CD4-positive, CD25-positive, alpha-beta regulatory T cell (primary cell): ENCODE results near the gene B4GALNT2. TPM values are rescaled to one million over a fixed set of nuclear protein-coding genes. Genes with fewer than 3 reads are reported as not detected.
"Not testable (repeated sequence)": the region's sequence is repeated elsewhere in the genome, so short reads cannot be mapped to it uniquely, and the experiment has no call there.

ENCODE experiments used
- ATAC-seq, 2 donors: fragments of 150-1000 bp; cut with Tn5 transposase; one replicate each; pipeline ENCODE4 v1.10.0; 2021; ENCODE audit warnings: low read depth in 2 of 2, moderate number of reproducible peaks in 2 of 2, moderate library complexity in 1 of 2
- DNase-seq, 3 donors: peaks; one replicate each; pipeline versions ENCODE4 v3.0.0 to v3.0.0-alpha.2; 2012 to 2022; ENCODE audit warnings: mixed read lengths in 1 of 3
- H3K27ac ChIP-seq: one replicate; pipeline ENCODE4 v1.7.0; 2013; ENCODE audit warnings: mild to moderate bottlenecking, low read length; ENCODE audit not compliant: insufficient read depth, poor library complexity, severe bottlenecking
- H3K27me3 ChIP-seq: one replicate; pipeline ENCODE4 v1.7.0; 2013; ENCODE audit warnings: low read length; ENCODE audit not compliant: control insufficient read depth, insufficient read depth
- H3K36me3 ChIP-seq: one replicate; pipeline ENCODE4 v1.7.0; 2013; ENCODE audit warnings: mild to moderate bottlenecking, low read length, moderate library complexity; ENCODE audit not compliant: control insufficient read depth, insufficient read depth
- H3K4me1 ChIP-seq: 2 replicates; pipeline ENCODE4 v1.7.0; 2013; ENCODE audit warnings: mild to moderate bottlenecking, low read length; ENCODE audit not compliant: insufficient read depth, control insufficient read depth, poor library complexity, severe bottlenecking
- H3K4me3 ChIP-seq: one replicate; pipeline ENCODE4 v1.7.0; 2013; ENCODE audit warnings: low read depth, mild to moderate bottlenecking, low read length, moderate library complexity
- H3K9me3 ChIP-seq, 2 experiments: 1 replicate in 1 of 2; 2 replicates in 1 of 2; pipeline ENCODE4 v1.7.0; 2013; ENCODE audit warnings: low read length in 2 of 2, mild to moderate bottlenecking in 1 of 2, moderate library complexity in 1 of 2; ENCODE audit not compliant: control insufficient read depth in 2 of 2
- H3K27ac Mint-ChIP-seq, 3 donors: one replicate each; pipeline ENCODE4 v1.8.0; 2020 to 2022; ENCODE audit warnings: mild to moderate bottlenecking in 3 of 3, mixed read lengths in 3 of 3, moderate library complexity in 2 of 3
- H3K27me3 Mint-ChIP-seq: one replicate; pipeline ENCODE4 v1.8.0; 2022; ENCODE audit warnings: mild to moderate bottlenecking, mixed read lengths
- H3K36me3 Mint-ChIP-seq: one replicate; pipeline ENCODE4 v1.8.0; 2020; ENCODE audit warnings: mixed read lengths
- H3K4me1 Mint-ChIP-seq, 4 donors: one replicate each; pipeline ENCODE4 v1.8.0; 2020 to 2022; ENCODE audit warnings: mixed read lengths in 4 of 4, mild to moderate bottlenecking in 1 of 4
- H3K4me3 Mint-ChIP-seq, 4 donors: one replicate each; pipeline ENCODE4 v1.8.0; 2020 to 2022; ENCODE audit warnings: mild to moderate bottlenecking in 4 of 4, mixed read lengths in 4 of 4, moderate library complexity in 3 of 4
- H3K9me3 Mint-ChIP-seq, 7 donors: one replicate each; pipeline ENCODE4 v1.8.0; 2020 to 2022; ENCODE audit warnings: mixed read lengths in 7 of 7, mild to moderate bottlenecking in 3 of 7, moderate library complexity in 2 of 7
- polyA plus RNA-seq, 4 donors: library from polyadenylated mRNA; unstranded; fragments of 300-500 nt; fragmentation: Illumina TruSeq; gene quantifications; one replicate each; pipeline ENCODE4 v1.2.3, GENCODE V29; 2021
- total RNA-seq: library from RNA; stranded (reverse); gene quantifications from one replicate; pipeline ENCODE4 v1.2.3, GENCODE V29; 2022

Gene B4GALNT2
- total and polyA plus RNA-seq, 5 donors from 2014 or later: not detected

DNA sequence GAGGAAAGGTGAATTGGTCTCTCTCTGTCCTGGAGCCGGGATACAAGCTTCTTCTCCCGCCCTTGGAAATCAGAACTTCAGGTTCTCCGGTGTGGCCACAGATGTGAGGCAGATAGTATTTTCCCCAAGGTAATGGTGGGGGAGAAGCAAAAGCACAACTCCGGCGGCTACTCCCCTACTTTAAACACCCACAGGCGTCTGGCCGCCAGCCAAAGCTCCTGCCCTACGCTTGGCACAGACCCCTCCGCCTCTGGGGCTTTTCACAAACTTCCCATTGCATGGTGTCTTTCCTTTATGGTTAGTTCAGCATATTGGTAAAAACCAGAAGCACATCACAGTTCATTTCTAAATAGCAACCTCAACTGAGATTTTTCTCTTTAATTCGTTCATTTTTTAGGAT is 39.4 kb upstream of the B4GALNT2 start:
- Histone ChIP-seq H3K4me3 (no peak overlapping the region), H3K27me3 (peaks cover 3% of the 10 kb centered on the region), H3K4me1 (no peaks in the 10 kb centered on the region), H3K9me3 (no peaks in the 10 kb centered on the region), H3K27ac (no peak overlapping the region), H3K36me3 (no peaks in the 10 kb centered on the region)
- H3K27me3 Mint-ChIP-seq: peaks cover 24% of the 10 kb centered on the region
- no peaks in the 10 kb centered on the region for H3K36me3 Mint-ChIP-seq
- DNase-seq: no peak
- H3K9me3 Mint-ChIP-seq: peaks cover 0 to 3% (median 0%) of the 10 kb centered on the region in 7 donors
- H3K4me1 Mint-ChIP-seq: no peaks in the 10 kb centered on the region
- no peak overlapping the region for H3K27ac Mint-ChIP-seq
- ATAC-seq: no peak
- no peak overlapping the region for H3K4me3 Mint-ChIP-seq

DNA sequence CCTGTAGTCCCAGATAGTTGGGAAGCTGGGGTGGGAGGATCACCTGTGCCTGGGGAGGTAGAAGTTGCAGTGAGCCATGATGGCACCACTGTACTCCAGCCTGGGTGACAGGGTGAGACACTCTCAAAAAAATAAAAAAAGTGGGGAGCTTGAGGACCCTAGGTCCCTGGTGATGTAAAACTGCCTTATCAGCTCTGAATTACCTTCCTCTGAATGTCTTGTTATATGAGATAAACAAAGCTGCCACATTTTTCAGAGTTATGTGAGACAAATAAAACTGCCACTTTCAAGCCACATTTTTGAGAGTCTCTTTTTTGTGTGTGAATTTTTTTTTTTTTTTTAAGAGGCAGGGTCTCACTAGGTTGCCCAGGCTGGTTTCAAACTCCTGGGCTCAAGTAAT is 32.0 kb upstream of the B4GALNT2 start:
- ATAC-seq (no peak), DNase-seq (no peak)
- no peaks in the 10 kb centered on the region for H3K27me3 ChIP-seq
- H3K27ac ChIP-seq: no peak overlapping the region
- H3K9me3 Mint-ChIP-seq: no peaks in the 10 kb centered on the region
- no peak overlapping the region for H3K4me3 ChIP-seq
- no peaks in the 10 kb centered on the region for H3K9me3 ChIP-seq
- H3K27ac Mint-ChIP-seq: no peak overlapping the region
- H3K4me1 ChIP-seq: no peaks in the 10 kb centered on the region
- no peaks in the 10 kb centered on the region for H3K36me3 Mint-ChIP-seq
- H3K36me3 ChIP-seq: no peaks in the 10 kb centered on the region
- H3K4me3 Mint-ChIP-seq: no peak overlapping the region
- no peaks in the 10 kb centered on the region for H3K4me1 Mint-ChIP-seq
- peaks cover 19% of the 10 kb centered on the region for H3K27me3 Mint-ChIP-seq

DNA sequence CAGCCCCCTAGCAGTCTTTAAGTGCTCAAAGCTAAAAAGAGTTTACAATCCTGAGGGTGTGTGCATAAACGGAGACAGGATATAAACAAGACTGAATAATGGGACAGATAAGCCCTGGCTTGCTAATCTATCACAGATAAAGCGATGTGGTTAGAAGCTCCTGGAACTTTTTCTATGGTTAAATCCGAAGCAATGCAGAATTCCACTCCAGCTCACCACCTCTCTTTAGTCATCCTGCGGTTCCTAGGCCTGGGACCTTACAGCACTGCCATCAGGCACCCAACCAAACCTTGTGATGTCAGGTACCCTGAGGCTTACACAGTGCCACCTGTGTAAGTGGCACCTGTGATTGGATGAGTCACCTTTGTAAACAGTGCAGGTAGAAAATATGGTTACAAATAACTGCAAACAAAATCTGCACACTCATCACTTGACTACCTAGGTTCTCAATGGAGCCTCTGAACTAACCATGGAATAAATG is 31.5 kb upstream of the B4GALNT2 start:
- Mint-ChIP-seq H3K27ac (peak overlapping the region in 1 of 3 donors; percentile 44), H3K4me1 (no peaks in the 10 kb centered on the region), H3K9me3 (no peaks in the 10 kb centered on the region), H3K27me3 (peaks cover 15% of the 10 kb centered on the region), H3K4me3 (no peak overlapping the region), H3K36me3 (no peaks in the 10 kb centered on the region)
- no peaks in the 10 kb centered on the region for H3K36me3 ChIP-seq
- DNase-seq (no peak), ATAC-seq (no peak)
- H3K9me3 ChIP-seq: no peaks in the 10 kb centered on the region
- H3K4me1 ChIP-seq: no peaks in the 10 kb centered on the region
- no peak overlapping the region for H3K4me3 ChIP-seq
- H3K27me3 ChIP-seq: no peaks in the 10 kb centered on the region
- no peak overlapping the region for H3K27ac ChIP-seq

DNA sequence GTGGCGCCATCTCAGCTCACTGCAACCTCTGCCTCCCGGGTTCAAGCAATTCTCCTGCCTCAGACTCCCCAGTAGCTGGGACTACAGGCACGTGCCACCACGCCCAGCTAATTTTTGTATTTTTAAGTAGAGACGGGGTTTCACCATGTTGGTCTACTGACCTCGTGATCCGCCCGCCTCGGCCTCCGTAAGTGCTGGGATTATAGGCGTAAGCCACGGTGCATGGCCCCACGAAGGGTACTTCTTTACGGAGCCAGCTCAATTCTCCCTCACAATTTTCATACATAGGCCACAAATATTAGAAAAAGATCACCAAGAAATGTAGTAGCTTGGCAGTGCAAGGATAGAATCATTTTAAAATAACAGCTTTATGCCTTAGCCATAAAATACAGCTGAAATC is 29.2 kb upstream of the B4GALNT2 start:
- ATAC-seq, H3K4me3 ChIP-seq, H3K9me3 Mint-ChIP-seq, H3K27me3 ChIP-seq, H3K9me3 ChIP-seq, H3K4me1 ChIP-seq, H3K4me1 Mint-ChIP-seq, H3K36me3 ChIP-seq, H3K27ac ChIP-seq, H3K4me3 Mint-ChIP-seq, H3K36me3 Mint-ChIP-seq, H3K27ac Mint-ChIP-seq, DNase-seq: not testable (repeated sequence)
- H3K27me3 Mint-ChIP-seq: peaks cover 18% of the 10 kb centered on the region

DNA sequence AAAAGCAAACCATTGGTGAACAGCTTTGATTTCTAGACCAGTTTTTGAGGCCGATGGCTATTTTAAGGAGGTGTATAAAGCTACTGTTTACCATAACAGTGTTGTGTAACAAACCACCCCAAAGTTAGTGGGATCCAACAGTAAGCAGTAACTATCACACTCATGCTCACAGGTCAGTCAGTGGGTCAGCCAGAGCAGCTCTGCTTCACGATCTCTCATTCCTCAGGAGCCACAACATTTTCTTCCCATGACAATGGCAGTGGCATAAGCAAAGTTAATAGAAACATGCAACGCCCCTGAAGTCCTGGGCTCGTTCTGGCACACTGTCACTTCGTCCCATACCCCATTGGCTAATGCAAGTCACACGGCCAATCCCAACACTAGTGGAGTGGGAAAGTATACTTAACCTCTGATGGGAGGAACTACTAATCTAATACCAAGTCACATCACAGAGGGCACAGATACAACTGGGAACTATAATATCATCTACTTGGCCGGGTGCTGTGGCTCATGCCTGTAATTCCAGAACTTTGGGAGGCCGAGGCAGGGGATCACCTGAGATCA is 28.0 kb upstream of the B4GALNT2 start:
- no peak overlapping the region for H3K4me3 ChIP-seq
- no peaks in the 10 kb centered on the region for H3K9me3 ChIP-seq
- no peak for ATAC-seq
- no peak overlapping the region for H3K27ac Mint-ChIP-seq
- H3K36me3 ChIP-seq: no peaks in the 10 kb centered on the region
- DNase-seq: no peak
- H3K27me3 Mint-ChIP-seq: peaks cover 19% of the 10 kb centered on the region
- H3K4me1 ChIP-seq: no peaks in the 10 kb centered on the region
- H3K4me3 Mint-ChIP-seq: no peak overlapping the region
- H3K36me3 Mint-ChIP-seq: no peaks in the 10 kb centered on the region
- no peaks in the 10 kb centered on the region for H3K9me3 Mint-ChIP-seq
- no peak overlapping the region for H3K27ac ChIP-seq
- H3K4me1 Mint-ChIP-seq: peaks cover 0 to 4% (median 0%) of the 10 kb centered on the region in 4 donors
- no peaks in the 10 kb centered on the region for H3K27me3 ChIP-seq

DNA sequence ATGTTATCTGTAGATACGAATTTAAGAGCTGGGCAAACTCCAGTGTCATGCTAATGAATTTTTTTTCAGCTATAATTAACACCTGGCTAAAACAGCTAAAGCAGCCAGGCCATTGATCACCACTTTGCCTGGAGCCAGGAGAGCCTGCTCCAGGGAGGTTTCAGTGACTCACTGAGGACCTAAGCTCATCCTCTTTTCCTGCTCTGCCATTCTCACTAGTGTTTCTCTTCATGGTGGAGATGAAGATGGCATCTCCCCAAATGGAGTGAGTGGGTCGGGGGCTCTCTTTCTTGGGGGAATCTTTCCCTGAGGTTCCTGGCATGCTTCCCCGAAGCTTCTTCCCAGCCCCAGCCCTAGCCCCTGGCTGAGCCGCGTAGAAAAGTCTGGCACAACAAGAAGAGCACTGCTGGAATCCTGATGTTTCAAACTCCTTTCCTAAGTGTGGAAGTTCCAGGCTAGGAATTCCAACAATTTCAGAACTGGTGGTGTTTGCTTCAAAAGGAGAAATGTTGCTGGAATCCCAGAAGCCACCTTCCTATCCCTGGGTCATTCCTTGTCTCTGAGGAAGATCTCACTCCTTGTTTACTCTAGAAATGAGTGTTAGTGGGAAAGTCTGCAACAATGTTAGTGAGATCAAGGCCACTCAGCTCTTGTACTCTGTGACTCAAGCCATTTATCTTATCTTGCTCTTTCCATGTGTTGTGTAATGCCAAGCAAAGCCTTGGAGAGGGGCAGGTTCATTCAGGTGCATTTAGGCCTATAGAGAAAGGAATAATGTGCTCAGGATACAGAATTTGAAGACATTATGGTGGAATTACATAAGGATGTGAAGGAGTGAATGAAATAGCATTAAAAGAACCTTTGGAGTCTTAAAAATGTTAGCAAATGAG is 26.0 kb upstream of the B4GALNT2 start:
- Histone ChIP-seq H3K4me1 (no peaks in the 10 kb centered on the region), H3K27me3 (peaks cover 3% of the 10 kb centered on the region), H3K27ac (no peak overlapping the region), H3K36me3 (no peaks in the 10 kb centered on the region), H3K9me3 (no peaks in the 10 kb centered on the region), H3K4me3 (no peak overlapping the region)
- ATAC-seq (no peak), DNase-seq (no peak)
- Mint-ChIP-seq H3K36me3 (no peaks in the 10 kb centered on the region), H3K4me3 (no peak overlapping the region), H3K9me3 (no peaks in the 10 kb centered on the region), H3K4me1 (peaks cover 0 to 4% (median 0%) of the 10 kb centered on the region in 4 donors), H3K27ac (no peak overlapping the region), H3K27me3 (peaks cover 23% of the 10 kb centered on the region)

DNA sequence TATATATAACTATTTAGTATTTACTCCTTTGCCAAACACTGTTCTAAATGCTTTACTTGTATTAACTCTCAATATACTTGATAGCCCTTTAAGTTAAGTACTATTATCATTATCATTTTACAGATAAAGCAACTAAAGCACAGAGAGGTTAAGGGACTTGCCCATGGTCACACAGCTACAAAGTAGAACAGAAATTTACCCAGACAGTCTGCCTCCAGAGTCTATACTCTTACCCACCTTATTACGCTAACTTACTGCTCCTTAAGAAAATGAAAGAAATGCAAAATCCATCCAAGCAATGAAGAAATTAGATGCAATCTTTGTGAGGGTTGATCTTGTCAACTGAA is 25.4 kb upstream of the B4GALNT2 start:
- H3K9me3 Mint-ChIP-seq: no peaks in the 10 kb centered on the region
- H3K27ac ChIP-seq: no peak overlapping the region
- H3K4me3 ChIP-seq: no peak overlapping the region
- peaks cover 3% of the 10 kb centered on the region for H3K27me3 ChIP-seq
- peaks cover 0 to 4% (median 0%) of the 10 kb centered on the region in 4 donors for H3K4me1 Mint-ChIP-seq
- H3K27me3 Mint-ChIP-seq: peaks cover 27% of the 10 kb centered on the region
- DNase-seq: no peak
- H3K36me3 Mint-ChIP-seq: no peaks in the 10 kb centered on the region
- no peak for ATAC-seq
- no peaks in the 10 kb centered on the region for H3K4me1 ChIP-seq
- peak overlapping the region in 1 of 4 donors; percentile 4 for H3K4me3 Mint-ChIP-seq
- H3K27ac Mint-ChIP-seq: no peak overlapping the region
- H3K9me3 ChIP-seq: no peaks in the 10 kb centered on the region
- no peaks in the 10 kb centered on the region for H3K36me3 ChIP-seq

DNA sequence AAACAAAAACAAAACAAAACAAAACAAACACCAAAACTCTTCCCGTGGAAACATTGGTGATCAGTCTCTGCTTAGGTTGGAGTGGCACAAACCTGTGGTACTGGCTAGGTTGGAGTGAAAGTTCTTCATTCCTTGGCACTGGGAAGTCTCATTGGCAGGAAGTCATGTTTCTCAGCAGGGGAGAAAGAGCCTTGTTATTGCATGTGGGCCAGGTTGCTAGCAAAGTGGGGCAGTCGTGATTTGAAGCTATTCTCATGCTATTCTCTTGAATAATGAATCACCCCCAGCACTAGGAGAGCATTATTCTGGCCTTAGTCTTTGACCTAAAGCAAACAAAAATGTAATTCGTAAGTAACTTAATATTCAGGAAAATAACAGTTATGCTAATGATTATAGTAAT is 24.3 kb upstream of the B4GALNT2 start:
- H3K27me3 ChIP-seq: peaks cover 3% of the 10 kb centered on the region
- H3K4me3 ChIP-seq: no peak overlapping the region
- no peaks in the 10 kb centered on the region for H3K36me3 ChIP-seq
- peaks cover 0 to 4% (median 0%) of the 10 kb centered on the region in 4 donors for H3K4me1 Mint-ChIP-seq
- peaks cover 31% of the 10 kb centered on the region for H3K27me3 Mint-ChIP-seq
- H3K4me1 ChIP-seq: no peaks in the 10 kb centered on the region
- DNase-seq (no peak), ATAC-seq (no peak)
- H3K9me3 Mint-ChIP-seq: peaks cover 0 to 3% (median 0%) of the 10 kb centered on the region in 7 donors
- H3K36me3 Mint-ChIP-seq: no peaks in the 10 kb centered on the region
- no peak overlapping the region for H3K27ac Mint-ChIP-seq
- no peak overlapping the region for H3K27ac ChIP-seq
- H3K4me3 Mint-ChIP-seq: no peak overlapping the region
- H3K9me3 ChIP-seq: no peaks in the 10 kb centered on the region
